DMS114 treated with DMSO at 0.1 percent for 48 hours (cell line): ENCODE results near the gene TSPAN1.
A peak's percentile ranks its signal among the peaks of the same experiment; 100 is the strongest.

Source experiments
- DNase-seq: peaks from one replicate; lab custom pipeline; 2025; ENCODE audit not compliant: unreplicated experiment; lab: John Stamatoyannopoulos, UW

Gene TSPAN1

GRCh38 chr1:46159516-46159915 is 15.4 kb upstream of the TSPAN1 start:
- no peak for DNase-seq

GRCh38 chr1:46160212-46160611 is 14.7 kb upstream of the TSPAN1 start:
- no peak for DNase-seq

GRCh38 chr1:46166521-46167462 is 8.1 kb upstream of the TSPAN1 start:
- no peak for DNase-seq

GRCh38 chr1:46168477-46168876 is 6.4 kb upstream of the TSPAN1 start:
- DNase-seq: no peak

- DNase-seq: no peak
Measured at GRCh38 chr1:46169811-46170454, 5.0 kb upstream of the TSPAN1 start.

GRCh38 chr1:46171351-46171750 is 3.5 kb upstream of the TSPAN1 start:
- no peak for DNase-seq

- DNase-seq: no peak
Measured at GRCh38 chr1:46171871-46172270, 3.0 kb upstream of the TSPAN1 start.

- no peak for DNase-seq
Measured at GRCh38 chr1:46172321-46172720, 2.6 kb upstream of the TSPAN1 start.

- DNase-seq: no peak
Measured at GRCh38 chr1:46173361-46173856, 1.5 kb upstream of the TSPAN1 start.

GRCh38 chr1:46175243-46175642 is 356 bp downstream of the TSPAN1 start:
- DNase-seq: no peak

GRCh38 chr1:46176211-46176865 is 1.5 kb downstream of the TSPAN1 start, which contains the start of gene P3R3URF:
Gene P3R3URF (minus strand): TSS chr1:46176488. CDS start chr1:46176471, 17 bp downstream.
- DNase-seq: no peak

- DNase-seq: peak; percentile 90
Measured at GRCh38 chr1:46179138-46180081, 4.5 kb downstream of the TSPAN1 start.

GRCh38 chr1:46180082-46180616 is 5.3 kb downstream of the TSPAN1 start:
- no peak for DNase-seq

GRCh38 chr1:46181343-46182260 is 6.7 kb downstream of the TSPAN1 start:
- no peak for DNase-seq

- DNase-seq: no peak
Measured at GRCh38 chr1:46183079-46183847, 8.4 kb downstream of the TSPAN1 start.

GRCh38 chr1:46183926-46184557 is 9.2 kb downstream of the TSPAN1 start:
- DNase-seq: no peak

GRCh38 chr1:46184920-46185658 is 10.2 kb downstream of the TSPAN1 start:
- no peak for DNase-seq
